BLaER1 treated with 17β-estradiol and CSF1 and Interleukin-3, amounts not matched to agents 10 nM and 100 nM (cell line): ENCODE results near the gene DIS3L2.
A peak's percentile ranks its signal among the peaks of the same experiment; 100 is the strongest.
"Not testable (repeated sequence)": the region's sequence is repeated elsewhere in the genome, so short reads cannot be mapped to it uniquely, and the experiment has no call there.

Source experiments
- H3K27ac ChIP-seq, 11 experiments: shearing (Covaris generic); formaldehyde crosslinking; 2 replicates each; pipeline ENCODE4 v1.8.1; 2022
- H3K27me3 ChIP-seq, 11 experiments: shearing (Covaris generic); formaldehyde crosslinking; 2 replicates each; pipeline ENCODE4 v1.8.1; 2022
- H3K36me3 ChIP-seq, 11 experiments: shearing (Covaris generic); formaldehyde crosslinking; 2 replicates each; pipeline ENCODE4 v1.8.1; 2022
- H3K4me1 ChIP-seq, 10 experiments: shearing (Covaris generic); formaldehyde crosslinking; 2 replicates each; pipeline ENCODE4 v1.8.1; 2022
- H3K4me2 ChIP-seq, 11 experiments: shearing (Covaris generic); formaldehyde crosslinking; 2 replicates each; pipeline ENCODE4 v1.8.1; 2022
- H3K4me3 ChIP-seq, 10 experiments: shearing (Covaris generic); formaldehyde crosslinking; 2 replicates each; pipeline ENCODE4 v1.8.1; 2022
- H3K9ac ChIP-seq, 11 experiments: shearing (Covaris generic); formaldehyde crosslinking; 2 replicates each; pipeline ENCODE4 v1.8.1; 2022
- H3K9me3 ChIP-seq, 11 experiments: shearing (Covaris generic); formaldehyde crosslinking; replicated peaks in 1 of 11; 2 replicates each; pipeline ENCODE4 v1.8.1; 2022
- H4K20me1 ChIP-seq, 11 experiments: shearing (Covaris generic); formaldehyde crosslinking; 2 replicates each; pipeline ENCODE4 v1.8.1; 2022
- Cebpa-rat ChIP-seq, 11 experiments: shearing (Covaris generic); IDR thresholded peaks; 2 replicates each; pipeline ENCODE4 v1.8.1; 2022

The DIS3L2 gene

DNA sequence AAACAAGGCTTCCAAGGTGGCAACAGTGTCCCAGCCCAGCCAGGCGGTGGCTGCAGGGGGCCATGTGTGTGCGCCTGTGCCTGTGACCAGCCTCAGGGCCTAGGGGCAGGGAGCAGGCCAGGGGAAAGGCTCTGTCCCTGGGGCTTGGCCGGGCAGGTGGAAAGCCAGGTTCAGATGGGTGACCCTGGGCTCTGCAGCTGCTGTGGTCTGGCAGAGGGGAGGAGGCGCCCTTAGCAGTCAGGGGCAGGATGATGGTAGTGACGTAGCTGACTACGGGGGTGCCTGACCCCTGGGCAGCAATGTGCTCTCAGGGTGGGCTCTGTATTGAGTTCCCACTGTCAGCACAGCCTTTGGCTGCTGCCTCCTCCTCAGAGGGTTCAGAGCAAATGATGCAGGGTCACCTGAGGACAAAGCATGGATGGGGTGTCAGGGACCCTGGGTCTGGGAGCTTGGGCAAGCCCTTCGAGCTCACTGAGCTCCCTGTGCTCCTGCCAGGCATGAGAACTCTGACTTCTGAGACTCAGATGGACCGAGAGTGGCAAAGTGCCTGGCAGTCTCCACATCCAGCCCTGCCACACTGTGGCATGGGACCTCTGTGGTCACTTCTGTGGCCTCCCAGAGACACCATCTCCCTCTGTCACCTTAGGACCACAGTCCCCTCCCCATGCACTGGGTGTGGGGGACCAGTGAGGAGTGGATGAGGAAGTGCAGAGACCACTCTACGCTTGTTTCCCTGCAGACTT, 360.5 kb downstream of the DIS3L2 start:
- TF ChIP-seq Cebpa-rat (IDR thresholded peaks at IDR 0.05) = no peak
- H3K9me3 ChIP-seq = no peaks in the 10 kb centered on the region
- H3K27me3 ChIP-seq = no peaks in the 10 kb centered on the region
- H3K27ac ChIP-seq = peak overlapping the region in 10 of 11 experiments; percentile 10 to 100 (median 97); a peak in 19 of 22 replicates
- H3K36me3 ChIP-seq = peaks cover 0 to 15% (median 5%) of the 10 kb centered on the region in 11 experiments; a peak in 4 of 22 replicates
- H3K4me1 ChIP-seq = peaks cover 88 to 99% (median 95%) of the 10 kb centered on the region in 10 experiments
- no peak overlapping the region for H3K4me3 ChIP-seq
- peak overlapping the region; percentile 51 to 96 (median 88) for H3K4me2 ChIP-seq
- peak overlapping the region in 10 of 11 experiments; percentile 14 to 64 (median 48); a peak in 18 of 22 replicates for H3K9ac ChIP-seq
- H4K20me1 ChIP-seq = peaks cover 0 to 7% (median 0%) of the 10 kb centered on the region in 11 experiments; a peak in 5 of 22 replicates

GRCh38 chr2:232322560-232323327, 361.2 kb downstream of the DIS3L2 start:
- Histone ChIP-seq H3K4me1 (peaks cover 87 to 99% (median 95%) of the 10 kb centered on the region in 10 experiments), H3K9me3 (no peaks in the 10 kb centered on the region), H4K20me1 (peaks cover 0 to 13% (median 5%) of the 10 kb centered on the region in 11 experiments; a peak in 13 of 22 replicates), H3K36me3 (peaks cover 0 to 15% (median 5%) of the 10 kb centered on the region in 11 experiments; a peak in 4 of 22 replicates), H3K4me3 (no peak overlapping the region; a peak in 1 of 20 replicates), H3K27me3 (no peaks in the 10 kb centered on the region), H3K9ac (peak overlapping the region in 10 of 11 experiments; percentile 11 to 64 (median 56); a peak in 19 of 22 replicates), H3K4me2 (peak overlapping the region; percentile 51 to 96 (median 88)), H3K27ac (peak overlapping the region in 10 of 11 experiments; percentile 10 to 100 (median 97); a peak in 18 of 22 replicates)
- TF ChIP-seq Cebpa-rat (IDR thresholded peaks at IDR 0.05) = no peak

- peaks cover 87 to 99% (median 95%) of the 10 kb centered on the region in 10 experiments for H3K4me1 ChIP-seq
- H3K4me3 ChIP-seq = no peak overlapping the region; a peak in 1 of 20 replicates
- no peaks in the 10 kb centered on the region for H3K27me3 ChIP-seq
- peaks cover 0 to 12% (median 4%) of the 10 kb centered on the region in 11 experiments; a peak in 4 of 22 replicates for H3K36me3 ChIP-seq
- H3K9ac ChIP-seq = peak overlapping the region in 10 of 11 experiments; percentile 0 to 64 (median 56); a peak in 16 of 22 replicates
- TF ChIP-seq Cebpa-rat (IDR thresholded peaks at IDR 0.05) = no peak
- peaks cover 0 to 18% (median 10%) of the 10 kb centered on the region in 11 experiments; a peak in 13 of 22 replicates for H4K20me1 ChIP-seq
- peak overlapping the region; percentile 51 to 96 (median 88) for H3K4me2 ChIP-seq
- peak overlapping the region in 9 of 11 experiments; percentile 28 to 100 (median 97); a peak in 18 of 22 replicates for H3K27ac ChIP-seq
- no peaks in the 10 kb centered on the region for H3K9me3 ChIP-seq
These were observed 361.8 kb downstream of the DIS3L2 start for GRCh38 chr2:232323328-232323650.

DNA sequence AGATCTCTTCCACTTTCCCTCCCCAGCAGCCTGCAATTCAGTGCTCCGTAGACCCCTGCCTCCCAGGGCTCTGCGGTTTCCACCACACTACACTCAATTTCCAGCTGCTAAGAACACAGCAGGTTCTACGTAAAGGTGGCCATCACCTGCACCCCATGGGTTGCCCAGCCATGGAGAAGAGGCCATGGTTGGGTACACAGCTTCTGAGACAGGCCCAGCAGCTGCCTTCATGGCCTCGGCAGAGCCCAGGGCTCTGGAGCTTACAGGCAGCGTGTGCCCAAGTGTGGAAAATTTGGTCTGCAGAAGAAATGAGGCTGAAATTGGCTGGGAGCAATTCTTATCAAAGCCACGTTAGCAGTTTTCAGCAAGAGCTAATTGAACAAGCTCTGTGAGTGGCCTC, 362.5 kb downstream of the DIS3L2 start:
- H3K27me3 ChIP-seq, H3K4me3 ChIP-seq, H3K9me3 ChIP-seq, H3K36me3 ChIP-seq: not testable (repeated sequence)
- peaks cover 3 to 24% (median 13%) of the 10 kb centered on the region in 11 experiments; a peak in 15 of 22 replicates for H4K20me1 ChIP-seq
- peak overlapping the region in 4 of 11 experiments; percentile 29 to 61 (median 46); a peak in 8 of 22 replicates for H3K9ac ChIP-seq
- peaks cover 87 to 99% (median 95%) of the 10 kb centered on the region in 10 experiments for H3K4me1 ChIP-seq
- peak overlapping the region; percentile 29 to 96 (median 82); a peak in 21 of 22 replicates for H3K4me2 ChIP-seq
- peak overlapping the region in 9 of 11 experiments; percentile 8 to 78 (median 59); a peak in 15 of 22 replicates for H3K27ac ChIP-seq

DNA sequence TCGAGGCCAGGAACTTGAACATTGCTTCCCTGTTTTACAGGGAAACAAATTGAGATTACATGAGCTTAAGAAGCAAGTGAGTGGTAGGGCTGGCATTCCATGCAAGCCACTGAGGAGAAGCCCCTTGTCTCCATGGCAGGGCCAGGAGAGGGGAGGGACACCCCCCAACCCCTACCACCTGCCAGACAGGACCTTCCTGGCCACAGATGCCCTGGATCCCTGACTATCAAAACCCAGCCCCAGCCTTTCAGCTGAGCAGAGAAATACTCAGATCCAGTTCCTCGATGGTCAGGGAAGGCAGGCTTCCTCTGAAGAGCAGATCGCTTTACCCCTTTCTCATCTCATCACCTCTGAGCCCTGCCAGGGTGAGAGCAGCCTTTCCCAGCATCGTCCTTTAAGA, 363.3 kb downstream of the DIS3L2 start:
- peak overlapping the region in 9 of 11 experiments; percentile 17 to 61 (median 37); a peak in 14 of 22 replicates for H3K9ac ChIP-seq
- H3K4me2 ChIP-seq = peak overlapping the region; percentile 41 to 96 (median 82); a peak in 21 of 22 replicates
- no peak overlapping the region for H3K4me3 ChIP-seq
- peak overlapping the region in 9 of 11 experiments; percentile 8 to 78 (median 59); a peak in 17 of 22 replicates for H3K27ac ChIP-seq
- no peak for TF ChIP-seq Cebpa-rat (IDR thresholded peaks at IDR 0.05)
- H3K36me3 ChIP-seq = no peaks in the 10 kb centered on the region
- peaks cover 81 to 97% (median 92%) of the 10 kb centered on the region in 10 experiments for H3K4me1 ChIP-seq
- H3K9me3 ChIP-seq = no peaks in the 10 kb centered on the region
- H3K27me3 ChIP-seq = no peaks in the 10 kb centered on the region
- H4K20me1 ChIP-seq = peaks cover 3 to 28% (median 13%) of the 10 kb centered on the region in 11 experiments; a peak in 15 of 22 replicates

GRCh38 chr2:232325324-232326273, 364.1 kb downstream of the DIS3L2 start:
- no peak for TF ChIP-seq Cebpa-rat (IDR thresholded peaks at IDR 0.05)
- Histone ChIP-seq H3K36me3 (no peaks in the 10 kb centered on the region; a peak in 1 of 22 replicates), H3K27me3 (no peaks in the 10 kb centered on the region), H3K9me3 (no peaks in the 10 kb centered on the region), H4K20me1 (peaks cover 3 to 28% (median 13%) of the 10 kb centered on the region in 11 experiments; a peak in 15 of 22 replicates), H3K4me3 (no peak overlapping the region), H3K9ac (peak overlapping the region in 3 of 11 experiments; percentile 24 to 44 (median 31); a peak in 3 of 22 replicates), H3K4me1 (peaks cover 74 to 96% (median 86%) of the 10 kb centered on the region in 10 experiments), H3K4me2 (peak overlapping the region; percentile 2 to 96 (median 31); a peak in 16 of 22 replicates), H3K27ac (peak overlapping the region in 6 of 11 experiments; percentile 10 to 78 (median 46); a peak in 10 of 22 replicates)

- peaks cover 65 to 89% (median 78%) of the 10 kb centered on the region in 10 experiments for H3K4me1 ChIP-seq
- peak overlapping the region in 2 of 11 experiments; percentile 28 to 40; a peak in 1 of 22 replicates for H3K9ac ChIP-seq
- H4K20me1 ChIP-seq = peaks cover 3 to 28% (median 13%) of the 10 kb centered on the region in 11 experiments; a peak in 15 of 22 replicates
- H3K9me3 ChIP-seq, H3K27me3 ChIP-seq, H3K36me3 ChIP-seq, H3K4me3 ChIP-seq: not testable (repeated sequence)
- peak overlapping the region; percentile 5 to 92 (median 50); a peak in 16 of 22 replicates for H3K4me2 ChIP-seq
- peak overlapping the region in 6 of 11 experiments; percentile 18 to 52 (median 24); a peak in 9 of 22 replicates for H3K27ac ChIP-seq
These were observed 365.0 kb downstream of the DIS3L2 start for GRCh38 chr2:232326274-232327104.
